Inflammatory macrophage treated with lipopolysaccharide for 1 hour (primary cell): ENCODE results near the gene NFE2L2.
A peak's percentile ranks its signal among the peaks of the same experiment; 100 is the strongest.
"Not testable (repeated sequence)": the region's sequence is repeated elsewhere in the genome, so short reads cannot be mapped to it uniquely, and the experiment has no call there.

Experiments
- DNase-seq, 2 donors: peaks; one replicate each; pipeline ENCODE4 v3.0.0-alpha.2; 2020 to 2022

Gene NFE2L2

DNA sequence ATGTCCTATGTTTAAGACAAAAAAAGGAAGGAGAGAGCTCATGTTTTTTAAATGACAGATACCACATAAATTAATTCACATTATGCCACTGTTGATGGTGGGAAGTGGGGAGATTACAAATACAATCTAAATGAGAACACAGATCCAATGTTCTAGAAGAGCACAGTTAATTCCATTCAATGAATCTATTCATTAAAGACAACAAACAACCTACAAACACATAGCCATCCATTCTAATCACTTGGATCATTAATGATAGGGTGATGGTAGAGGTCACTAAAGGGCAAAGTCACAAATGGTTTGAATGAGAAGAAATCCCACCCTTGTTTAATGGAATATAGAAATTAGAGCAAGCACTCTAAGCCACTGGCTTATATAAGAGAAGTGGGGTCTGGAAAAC lies 30.3 kb downstream of the NFE2L2 start:
- no peak for DNase-seq

DNA sequence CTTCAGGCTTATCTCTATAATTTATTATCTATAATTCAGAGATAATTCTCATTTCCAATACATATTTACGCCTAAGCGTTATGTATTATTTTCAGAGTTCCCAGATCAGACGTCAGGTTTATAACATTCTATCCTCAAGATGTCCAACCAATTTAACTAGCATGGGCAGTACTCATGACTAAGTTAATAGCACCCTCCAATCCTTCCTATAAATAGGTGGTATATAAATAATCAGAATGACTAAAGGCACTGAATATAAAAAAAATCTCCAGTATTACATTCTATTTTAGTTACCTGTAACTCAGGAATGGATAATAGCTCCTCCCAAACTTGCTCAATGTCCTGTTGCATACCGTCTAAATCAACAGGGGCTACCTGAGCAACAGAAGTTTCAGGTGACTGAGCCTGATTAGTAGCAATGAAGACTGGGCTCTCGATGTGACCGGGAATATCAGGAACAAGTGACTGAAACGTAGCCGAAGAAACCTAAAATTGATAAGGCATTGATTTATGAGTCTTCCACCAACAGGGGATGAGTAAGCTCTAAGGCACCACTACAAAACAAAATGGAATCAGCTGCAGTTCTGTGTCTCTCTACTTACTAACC lies 32.3 kb downstream of the NFE2L2 start:
- no peak for DNase-seq

GRCh38 chr2:177231270-177231669 lies 33.3 kb downstream of the NFE2L2 start:
- DNase-seq: no peak

GRCh38 chr2:177229442-177230242 lies 34.9 kb downstream of the NFE2L2 start:
- DNase-seq: no peak

DNA sequence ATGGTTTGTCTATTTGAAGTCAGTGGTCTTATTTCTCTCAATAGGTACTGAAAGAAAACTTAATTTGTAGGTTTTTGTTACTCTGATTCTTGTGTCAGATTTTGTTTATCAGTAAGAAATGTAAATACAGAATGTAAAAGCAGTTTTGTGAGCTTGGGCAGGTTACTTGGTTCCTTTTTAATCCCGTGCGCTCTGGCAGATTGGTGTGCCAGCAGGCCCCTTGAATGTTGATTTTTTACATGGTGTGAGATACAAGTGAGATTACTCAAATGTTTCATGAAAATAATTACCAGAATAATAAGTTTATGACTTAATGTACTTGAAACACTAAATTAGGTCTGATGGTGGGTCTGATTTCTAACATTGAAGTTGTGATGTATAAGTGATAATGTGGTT lies 38.6 kb downstream of the NFE2L2 start:
- no peak for DNase-seq

- not testable (repeated sequence) for DNase-seq
Observed at GRCh38 chr2:177223436-177223835, 41.1 kb downstream of the NFE2L2 start.

DNA sequence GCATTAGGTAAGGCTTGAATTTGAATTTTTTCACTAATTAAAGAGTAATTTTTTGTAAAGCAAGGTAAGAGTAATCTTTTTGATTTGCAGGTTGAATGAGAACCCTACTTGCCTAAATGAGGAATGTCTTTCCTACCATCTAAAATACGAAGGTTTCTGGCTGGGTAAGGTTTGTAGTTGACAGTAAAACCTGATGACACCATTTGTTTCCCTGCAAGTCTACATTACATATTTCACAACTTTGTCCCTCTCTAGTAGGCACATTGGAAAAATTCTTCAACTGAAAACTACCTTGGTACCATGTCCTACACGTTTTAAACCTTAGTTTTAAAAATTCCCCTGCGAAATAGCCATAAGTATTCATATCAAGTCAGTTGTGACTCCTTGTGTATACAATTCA lies 42.6 kb downstream of the NFE2L2 start:
- no peak for DNase-seq

DNA sequence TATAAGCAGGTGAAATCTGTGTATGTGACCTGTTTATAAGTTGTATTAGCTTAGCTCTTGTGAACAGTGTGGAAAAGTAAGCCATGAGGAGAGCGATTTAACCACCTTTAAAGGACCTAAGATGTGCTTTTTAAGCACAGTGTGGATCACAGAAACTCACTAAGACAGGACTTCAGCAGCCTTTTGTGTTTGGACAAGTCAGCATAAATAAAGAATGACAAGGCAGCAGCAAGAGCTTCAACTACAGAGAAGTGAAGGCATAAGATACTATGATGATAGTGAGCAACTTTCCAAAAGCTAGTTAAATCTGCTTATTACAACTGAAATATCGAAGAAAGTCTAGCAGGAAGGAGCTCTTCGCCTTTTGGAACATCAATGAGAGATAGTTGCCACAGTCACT lies 43.0 kb downstream of the NFE2L2 start:
- DNase-seq: no peak

- not testable (repeated sequence) for DNase-seq
Observed at GRCh38 chr2:177219787-177220186, 44.7 kb downstream of the NFE2L2 start.

DNA sequence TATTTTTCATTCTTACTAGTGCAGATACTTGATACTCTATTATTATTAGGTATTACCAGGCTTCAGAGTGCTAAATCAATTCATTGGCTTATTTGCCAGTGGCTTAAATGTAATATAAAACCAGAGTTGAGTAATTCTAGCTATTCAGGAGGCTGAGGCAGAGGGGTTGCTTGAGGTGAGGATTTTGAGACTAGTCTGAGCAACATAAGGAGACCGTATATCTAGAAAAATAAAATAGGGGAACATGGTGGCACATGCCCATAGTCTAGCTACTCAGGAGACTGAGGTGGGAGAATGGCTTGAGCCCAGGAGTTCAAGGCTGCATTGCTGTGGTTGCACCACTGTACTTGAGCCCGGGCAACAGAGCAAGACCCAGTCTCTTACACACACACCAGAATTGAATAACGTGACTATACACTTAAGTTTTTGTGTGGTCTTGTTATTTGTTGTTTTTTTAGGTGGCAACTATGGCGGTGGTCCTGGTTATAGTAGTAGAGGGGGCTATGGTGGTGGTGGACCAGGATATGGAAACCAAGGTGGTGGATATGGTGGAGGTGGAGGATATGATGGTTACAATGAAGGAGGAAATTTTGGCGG lies 47.2 kb downstream of the NFE2L2 start:
- DNase-seq: no peak

DNA sequence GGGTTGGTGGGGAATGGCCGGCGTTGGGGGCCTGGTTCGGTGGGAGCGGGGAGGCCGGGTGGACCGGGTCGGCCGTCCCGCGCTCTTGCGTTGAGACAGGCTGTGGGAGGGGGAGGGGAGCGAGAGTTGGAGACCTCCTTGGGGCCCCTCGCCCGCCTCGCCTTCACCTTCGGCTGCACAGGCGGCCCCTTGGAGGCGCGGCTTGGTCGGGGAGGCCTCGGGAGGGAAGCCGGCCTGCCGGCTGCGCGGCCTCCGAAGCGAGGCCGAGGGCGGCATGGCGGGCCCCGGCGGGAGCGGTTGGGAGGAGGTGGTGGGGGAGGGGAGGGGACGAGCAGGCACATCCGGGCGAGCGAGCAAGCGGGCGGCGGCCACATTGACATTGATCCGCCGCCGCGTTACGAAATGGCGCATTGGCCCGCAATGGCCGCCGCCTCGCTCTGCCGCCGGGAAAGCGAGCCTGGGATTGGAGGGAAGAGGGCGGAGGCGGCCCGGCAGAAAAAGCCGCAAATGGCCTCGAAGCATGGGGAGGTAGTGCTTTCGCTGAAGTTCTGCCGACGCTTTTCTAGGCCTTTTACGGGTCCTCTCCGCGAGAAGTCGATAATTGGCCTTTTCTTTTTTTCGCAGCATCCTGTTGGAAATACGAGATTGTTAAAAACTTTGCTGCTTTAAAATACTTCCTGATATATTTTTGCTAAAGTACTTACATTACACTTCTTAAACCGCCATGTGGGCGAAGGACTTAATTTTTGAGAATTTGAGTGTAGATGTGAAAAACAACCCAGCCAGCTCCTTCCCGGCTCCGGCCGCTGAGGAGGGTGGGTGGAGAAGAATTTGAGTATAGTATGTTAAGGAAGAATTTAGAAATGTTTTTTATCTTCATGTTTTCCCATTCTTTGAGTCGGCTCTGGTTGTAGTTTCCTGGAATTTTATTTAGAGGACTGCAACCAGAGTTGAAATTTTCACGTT lies 51.4 kb downstream of the NFE2L2 start:
- DNase-seq: peak; percentile 92 to 97

DNA sequence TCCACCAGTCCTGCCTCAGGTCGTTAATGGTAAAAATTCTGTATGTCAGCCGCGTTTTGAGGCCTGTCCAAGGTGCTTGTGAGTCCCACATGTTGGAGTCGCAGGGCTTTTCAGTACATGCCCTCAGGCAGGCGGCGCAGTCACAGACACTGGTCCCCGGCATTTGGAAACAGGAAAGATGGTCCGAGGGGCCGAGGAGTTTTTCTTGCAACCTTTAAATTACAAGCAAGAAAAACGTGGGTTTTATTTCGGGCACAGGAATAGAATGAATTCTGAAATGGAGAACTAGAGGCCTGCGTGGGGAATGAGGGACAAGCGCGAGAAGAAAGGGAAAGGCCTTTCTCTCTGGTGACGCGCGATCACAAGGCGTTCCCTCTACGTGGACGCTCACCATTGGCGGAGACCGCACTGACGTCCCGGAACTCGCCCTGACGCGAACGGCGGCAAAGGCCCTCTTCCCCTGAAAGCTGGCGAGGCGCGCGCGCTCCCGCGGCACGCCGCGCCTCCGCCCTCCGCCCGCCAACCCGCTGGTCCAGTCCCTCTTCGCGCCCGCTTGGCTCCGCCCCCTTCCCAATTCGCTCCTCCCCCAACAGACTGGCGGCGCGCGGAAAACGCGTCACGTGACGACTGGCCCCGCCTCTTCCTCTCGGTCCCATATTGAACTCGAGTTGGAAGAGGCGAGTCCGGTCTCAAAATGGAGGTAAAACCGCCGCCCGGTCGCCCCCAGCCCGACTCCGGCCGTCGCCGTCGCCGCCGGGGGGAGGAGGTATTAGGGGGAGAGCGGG lies 52.2 kb downstream of the NFE2L2 start, which contains the start of gene HNRNPA3:
TSS of gene HNRNPA3 (plus strand) at position 689 of the 785 bp plus-strand sequence. CDS start at position 695, 6 bp downstream.
- DNase-seq: peak; percentile 98 to 99

DNA sequence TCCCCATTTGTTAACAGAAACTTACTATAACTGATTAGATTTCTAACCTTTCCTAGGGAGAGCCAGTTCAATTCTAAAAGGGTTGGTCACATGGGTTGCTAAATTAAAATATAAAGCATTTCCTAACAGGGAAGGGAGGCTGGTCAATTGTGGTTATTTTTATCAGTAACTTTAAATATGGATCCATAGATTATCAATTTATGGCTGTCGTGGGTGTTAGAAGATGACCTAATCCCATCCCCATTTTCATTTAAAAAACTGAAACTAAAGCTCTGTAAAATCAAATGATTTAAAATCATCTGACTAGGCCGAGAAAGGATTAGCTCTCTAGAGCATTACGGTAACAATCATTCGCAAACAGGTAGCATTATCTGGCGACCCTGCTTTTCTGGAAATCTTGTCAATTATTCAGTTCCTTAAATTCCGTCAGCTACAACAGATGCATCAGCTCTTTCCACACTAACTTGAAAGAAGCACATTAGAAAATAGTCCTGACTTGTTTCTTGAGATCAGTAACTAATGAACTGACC lies 52.9 kb downstream of the NFE2L2 start:
- DNase-seq: no peak

DNA sequence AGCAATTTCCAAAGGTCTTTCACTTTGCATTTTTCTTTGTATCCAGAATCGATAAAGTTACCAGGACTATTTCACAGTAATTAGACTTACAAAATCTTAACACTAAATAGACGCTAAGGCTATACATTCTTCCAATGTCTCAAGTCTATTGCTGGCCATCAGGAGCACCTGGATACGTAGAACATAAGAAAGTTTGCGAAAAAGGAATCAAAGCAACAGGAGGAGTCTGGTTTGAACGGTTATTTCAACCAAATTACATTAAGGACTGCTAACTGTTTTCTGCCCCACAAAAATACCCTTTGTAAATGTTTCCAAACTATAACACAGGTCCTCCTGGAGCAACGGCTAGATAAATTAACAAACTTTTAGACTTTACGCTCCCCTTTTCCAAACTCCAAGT lies 53.4 kb downstream of the NFE2L2 start:
- DNase-seq: no peak

DNA sequence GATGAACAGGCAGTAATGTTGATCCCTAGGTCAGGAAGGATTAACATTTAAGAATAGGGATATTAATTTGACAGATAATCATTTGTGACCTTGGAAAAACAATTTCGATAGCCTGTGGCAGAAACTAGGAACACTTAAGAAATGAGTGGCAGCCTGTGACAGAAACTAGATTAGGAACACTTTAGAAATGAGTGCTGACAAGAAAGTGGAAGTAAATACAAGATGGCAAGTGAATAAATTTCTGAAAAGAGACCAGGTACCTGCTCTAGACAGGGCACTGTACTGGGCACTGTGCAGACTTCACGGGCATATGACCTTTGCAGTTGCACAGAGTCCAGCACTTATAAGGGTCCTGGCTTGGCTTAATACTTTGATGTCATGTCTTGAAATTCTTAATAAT lies 57.4 kb downstream of the NFE2L2 start:
- no peak for DNase-seq

- no peak for DNase-seq
Observed at GRCh38 chr2:177204417-177204816, 60.1 kb downstream of the NFE2L2 start.

DNA sequence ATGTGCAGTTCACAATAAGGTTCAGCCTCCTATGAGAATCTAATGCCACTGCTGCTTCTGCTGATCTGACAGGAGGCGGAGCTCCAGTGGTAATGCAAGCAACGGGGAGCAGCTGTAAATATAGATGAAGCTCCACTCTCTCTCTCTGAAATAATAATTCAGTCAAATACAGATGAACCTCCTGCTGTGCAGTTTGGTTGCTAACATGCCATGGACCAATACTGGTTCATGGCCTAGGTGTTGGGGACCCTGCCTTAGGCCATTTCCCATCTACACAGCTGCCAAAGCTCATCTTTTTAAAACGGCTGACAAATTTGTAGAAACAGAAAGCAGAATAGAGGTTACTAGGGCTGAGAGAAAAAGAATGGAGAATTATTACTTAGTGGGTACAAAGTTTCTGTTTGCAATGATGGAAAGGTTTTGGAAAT lies 62.6 kb downstream of the NFE2L2 start:
- DNase-seq: no peak

DNA sequence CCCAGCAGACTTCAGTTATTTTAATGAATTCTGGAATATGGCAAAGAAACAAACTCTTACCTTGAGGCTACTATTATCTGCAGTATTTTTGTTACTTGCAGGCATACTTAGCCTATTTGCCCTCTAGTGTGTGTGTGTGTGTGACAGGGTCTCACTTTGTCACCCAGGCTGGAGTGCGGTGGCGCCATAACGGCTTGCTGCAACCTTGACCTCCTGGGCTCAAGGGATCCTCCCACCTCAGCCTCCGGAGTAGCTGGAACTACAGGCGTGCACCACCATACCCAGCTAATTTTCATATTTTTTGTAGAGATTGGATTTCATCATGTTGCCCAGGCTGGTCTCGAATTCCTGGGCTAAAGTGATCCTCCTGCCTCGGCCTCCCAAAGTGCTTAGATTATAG lies 64.1 kb downstream of the NFE2L2 start:
- DNase-seq: not testable (repeated sequence)

DNA sequence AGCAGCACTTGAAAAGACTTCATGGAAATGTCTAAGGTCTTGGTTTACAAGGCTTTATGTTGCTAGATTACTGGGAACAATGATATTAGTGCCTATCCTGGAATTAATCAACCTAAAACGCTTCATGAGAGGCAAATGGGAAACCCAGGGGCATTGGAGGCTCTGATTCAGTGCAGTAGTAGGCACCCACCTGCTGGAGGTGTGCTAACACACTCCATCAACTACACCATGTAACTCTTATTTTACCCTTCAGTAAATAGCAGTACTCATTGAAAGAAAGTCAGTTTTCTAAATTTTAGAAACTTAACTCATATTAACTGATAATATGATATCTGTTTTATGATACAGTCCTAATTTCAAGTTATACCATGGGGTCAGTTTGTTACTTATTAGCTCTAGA lies 69.3 kb downstream of the NFE2L2 start:
- no peak for DNase-seq

DNA sequence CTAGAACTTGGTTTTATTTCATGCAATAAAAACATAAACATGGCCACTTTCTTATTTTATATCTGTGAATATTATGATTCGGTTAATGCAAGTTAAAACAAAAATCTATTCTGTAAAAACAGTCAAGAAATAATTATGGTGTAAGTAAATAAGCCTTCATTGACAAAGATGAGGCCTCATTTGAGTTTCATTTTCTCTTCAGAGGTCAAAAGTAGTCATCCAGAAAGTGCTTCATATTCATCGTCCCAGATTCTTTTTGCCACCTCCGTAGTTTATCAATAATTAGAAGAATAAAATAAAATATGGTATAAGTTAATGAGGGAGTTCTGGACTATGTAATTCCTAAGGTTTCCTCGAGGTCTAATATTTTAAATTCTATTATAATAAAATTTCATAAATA lies 71.3 kb downstream of the NFE2L2 start:
- DNase-seq: no peak

- DNase-seq: no peak
Observed at GRCh38 chr2:177192788-177193187, 71.7 kb downstream of the NFE2L2 start.

DNA sequence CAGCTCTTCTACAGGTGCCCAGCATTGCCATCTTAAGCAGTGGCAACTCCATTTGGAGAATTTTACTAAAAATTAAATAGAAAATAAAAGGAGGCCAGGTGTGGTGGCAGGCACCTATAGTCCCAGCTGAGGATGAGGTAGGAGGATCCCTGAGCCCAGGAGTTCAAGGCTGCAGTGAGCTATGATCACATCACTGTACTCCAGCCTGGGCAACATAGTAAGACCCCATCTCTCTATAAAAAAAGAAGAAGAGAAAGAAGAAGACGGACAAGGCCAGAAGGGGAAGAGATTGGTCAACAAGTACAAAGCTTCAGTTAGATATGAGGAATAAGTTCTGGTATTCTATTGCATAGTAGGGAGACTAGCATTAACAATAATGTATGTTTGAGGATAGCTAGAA lies 73.6 kb downstream of the NFE2L2 start:
- no peak for DNase-seq
